NCI-H2227 (cell line): Measurements from ENCODE around the gene ARSA.

ENCODE experiments used
- DNase-seq: peaks from one replicate; lab custom pipeline; 2025; ENCODE audit not compliant: unreplicated experiment; lab: John Stamatoyannopoulos, UW

Gene ARSA

DNA sequence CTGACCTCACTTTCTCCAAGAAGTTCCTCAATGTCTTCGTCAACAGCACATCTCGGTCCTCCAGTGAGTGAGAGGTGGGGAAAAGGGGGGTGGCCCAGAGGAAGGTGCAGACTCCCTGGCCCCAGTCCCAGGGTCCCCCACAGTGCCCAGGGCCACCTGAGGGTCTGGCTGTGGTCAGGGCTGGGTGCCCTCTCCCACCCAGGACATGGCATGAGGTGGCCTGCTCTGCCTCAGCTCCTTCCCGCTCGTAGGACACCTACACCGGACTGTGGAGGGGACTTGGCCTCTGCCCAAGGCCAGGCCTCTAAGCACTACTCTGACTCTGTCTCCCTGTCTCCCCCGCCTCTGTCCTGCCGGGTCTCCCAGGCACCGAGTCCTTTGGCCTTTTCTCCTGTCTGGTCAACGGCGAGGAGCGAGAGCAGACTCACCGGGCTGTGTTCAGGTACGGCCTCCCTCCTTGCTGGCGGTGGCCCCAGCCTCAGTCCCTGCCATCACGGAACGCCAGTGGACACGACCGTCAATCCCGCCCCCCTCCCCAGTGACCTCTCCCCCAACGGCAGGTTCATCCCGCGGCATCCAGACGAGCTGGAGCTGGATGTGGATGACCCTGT, 22.8 kb downstream of the ARSA start:
- DNase-seq: no peak

- DNase-seq: no peak
Measured at GRCh38 chr22:50604256-50605001, 23.5 kb downstream of the ARSA start.

- no peak for DNase-seq
Measured at GRCh38 chr22:50603511-50604255, 24.3 kb downstream of the ARSA start.

DNA sequence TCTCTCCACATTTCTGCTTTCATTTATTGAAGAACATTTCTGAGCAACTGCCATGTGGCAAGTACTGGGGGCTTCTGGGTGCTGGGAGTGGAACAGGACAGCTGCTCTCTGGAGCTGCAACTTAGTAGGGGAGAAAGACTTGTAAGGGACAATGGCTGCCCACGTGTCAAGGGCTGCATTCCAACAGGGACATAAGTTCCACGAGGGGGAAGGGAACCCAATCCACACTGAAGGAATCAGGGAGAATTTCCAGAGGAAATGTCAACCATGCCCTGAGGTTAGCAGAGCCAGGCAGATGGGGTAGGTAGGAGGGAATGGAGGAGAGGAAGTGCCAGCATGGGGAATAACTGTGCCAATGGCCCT, 25.6 kb downstream of the ARSA start:
- DNase-seq: no peak

DNA sequence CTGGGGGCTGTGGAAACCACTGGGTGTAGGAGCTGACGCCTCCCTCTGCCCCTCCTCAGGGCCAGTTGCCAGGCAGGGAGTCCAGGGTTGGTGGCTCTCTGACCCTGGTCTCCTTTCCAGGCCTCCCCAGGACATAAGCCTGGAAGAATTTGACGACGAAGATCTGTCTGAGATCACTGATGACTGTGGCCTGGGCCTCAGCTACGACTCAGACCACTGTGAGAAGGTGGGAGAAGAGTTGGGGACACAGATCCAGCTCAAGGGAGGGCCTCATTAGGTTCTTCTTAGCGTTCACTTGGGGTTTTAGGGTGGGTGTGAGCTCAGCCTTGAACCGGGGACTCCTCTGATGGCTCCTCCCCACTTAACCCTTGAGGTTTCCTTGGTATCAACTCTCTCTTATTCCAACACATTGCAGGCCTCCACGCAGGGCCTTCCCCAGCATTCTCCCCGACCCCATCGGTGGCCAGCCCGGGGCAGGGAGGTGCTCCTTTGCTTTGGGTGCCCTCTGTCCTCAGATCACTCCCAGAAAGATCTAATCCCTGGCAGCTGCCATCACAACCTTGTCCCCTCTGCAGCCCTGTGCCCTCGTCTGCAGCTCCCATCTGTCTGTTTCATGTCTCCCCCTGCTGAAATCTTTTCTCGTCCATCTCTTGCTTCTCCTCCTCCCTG, 26.1 kb downstream of the ARSA start:
- DNase-seq: no peak

DNA sequence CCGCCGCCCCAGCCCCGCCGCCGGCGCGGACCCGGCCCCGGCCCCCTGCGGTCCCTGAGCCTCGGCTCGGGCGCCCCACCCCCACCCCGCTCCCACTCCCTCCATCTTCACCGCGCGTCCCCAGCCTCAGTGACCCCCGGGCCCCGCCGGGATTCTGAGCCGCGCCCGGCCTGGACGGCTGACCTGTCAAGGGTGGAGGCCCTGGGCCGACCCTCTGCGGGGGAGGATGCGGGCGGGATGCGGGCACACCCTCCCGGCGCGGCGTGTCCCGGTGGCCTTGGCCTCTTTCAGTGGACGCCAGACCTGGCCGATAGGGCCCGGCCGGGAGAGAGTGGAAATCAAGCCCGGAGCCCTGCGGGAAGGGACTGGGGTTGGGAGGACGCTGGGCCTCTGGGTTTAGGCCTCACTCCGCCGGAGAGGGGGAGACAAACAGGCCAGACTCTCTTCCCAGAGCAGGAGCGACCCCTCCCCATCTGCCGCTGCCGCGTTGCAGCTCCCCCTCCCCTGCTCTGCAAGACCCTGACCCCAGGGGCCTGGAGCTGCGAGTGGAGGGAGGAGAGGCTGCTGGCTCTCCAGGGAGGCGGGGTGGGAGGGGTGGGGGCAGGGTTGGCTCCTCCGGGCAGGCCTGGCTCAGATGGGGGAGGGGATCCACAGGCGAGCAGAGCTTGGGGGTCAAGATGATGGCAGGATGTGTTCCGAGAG, 26.8 kb downstream of the ARSA start:
- peak; percentile 38 for DNase-seq

DNA sequence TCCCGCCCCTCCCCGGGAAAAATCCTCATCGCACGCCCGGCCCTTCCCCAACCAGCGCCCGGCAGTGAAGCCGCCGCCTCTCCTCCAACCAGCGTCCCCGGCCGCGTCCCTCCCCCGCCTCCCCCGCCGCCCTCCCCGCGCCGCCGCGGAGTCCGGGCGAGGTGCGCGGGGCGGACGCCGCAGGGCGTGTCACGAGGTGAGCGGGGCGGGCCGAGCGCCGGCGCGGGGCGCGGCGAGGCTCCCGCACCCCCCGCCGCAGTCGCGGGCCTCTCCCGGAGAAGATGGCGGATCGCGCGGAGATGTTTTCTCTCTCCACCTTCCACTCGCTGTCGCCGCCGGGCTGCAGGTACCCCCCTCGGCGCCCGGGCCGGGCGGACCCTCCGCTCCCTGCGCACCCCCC, 27.4 kb downstream of the ARSA start, which contains the start of gene MAPK8IP2:
Gene MAPK8IP2 (plus strand): TSS at position 256 of the 400 bp plus-strand sequence. CDS start 26 bp downstream, at position 282.
- peak; percentile 78 for DNase-seq

- peak; percentile 41 for DNase-seq
Measured at GRCh38 chr22:50599816-50600455, 28.0 kb downstream of the ARSA start.

- DNase-seq: no peak
Measured at GRCh38 chr22:50597097-50597496, 30.9 kb downstream of the ARSA start.

DNA sequence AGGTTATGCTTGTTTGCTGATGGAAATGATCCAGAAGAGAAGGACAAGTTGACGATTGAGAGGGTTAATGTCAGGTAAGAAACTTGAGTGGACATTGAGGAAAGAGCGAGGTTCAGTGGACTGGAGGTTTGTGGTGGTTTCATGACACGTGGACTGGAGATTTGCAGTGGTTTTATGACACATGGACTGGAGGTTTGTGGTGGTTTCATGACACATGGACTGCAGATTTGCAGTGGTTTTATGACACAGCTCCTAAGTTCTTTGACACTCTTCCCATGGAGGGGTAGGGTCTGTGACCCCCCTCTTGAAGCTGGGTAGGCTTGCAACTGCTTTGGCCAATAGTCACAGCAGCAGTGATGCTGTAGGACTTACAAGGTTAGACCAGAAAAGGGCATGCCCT, 32.8 kb downstream of the ARSA start:
- DNase-seq: no peak

DNA sequence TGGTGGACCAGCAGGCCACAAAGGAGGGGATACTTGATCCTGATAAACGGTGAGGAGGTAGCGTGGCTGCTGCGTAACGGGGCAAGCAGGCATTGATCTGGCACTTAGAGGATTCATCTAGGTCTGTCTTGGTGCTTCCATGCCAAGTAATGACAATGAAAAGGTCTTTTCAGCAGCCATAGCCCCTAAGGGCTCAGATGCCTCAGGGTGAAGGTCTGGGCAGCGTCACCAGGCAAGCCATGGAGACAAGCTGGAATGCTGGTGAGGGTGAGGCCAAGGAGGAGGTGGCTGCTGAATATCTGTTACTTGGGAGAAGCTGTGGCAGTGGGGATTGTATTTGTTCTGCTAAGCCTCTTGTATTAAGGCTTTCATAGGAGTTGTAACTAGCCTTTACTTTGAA, 40.5 kb downstream of the ARSA start:
- no peak for DNase-seq

DNA sequence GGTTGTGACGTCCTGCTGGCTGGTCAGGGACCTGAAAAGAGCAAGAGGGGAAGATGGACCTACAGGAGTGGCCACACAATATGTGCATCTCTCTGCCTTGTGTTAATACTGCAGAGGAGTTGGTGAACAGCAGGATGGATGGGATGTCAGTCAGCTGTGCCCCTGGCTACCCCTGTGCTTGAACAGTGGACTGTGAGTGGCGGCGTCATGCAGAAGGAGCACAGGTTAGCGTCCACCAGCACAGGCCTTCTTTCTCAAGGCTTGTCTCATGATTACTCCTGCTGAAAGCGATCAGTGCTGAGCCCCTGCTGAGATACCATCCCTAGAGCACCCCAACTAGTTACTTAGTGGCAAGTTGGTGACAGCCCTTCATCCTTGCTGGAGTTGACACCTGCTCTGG, 41.5 kb downstream of the ARSA start:
- no peak for DNase-seq

- DNase-seq: no peak
Measured at GRCh38 chr22:50585781-50586180, 42.2 kb downstream of the ARSA start.

DNA sequence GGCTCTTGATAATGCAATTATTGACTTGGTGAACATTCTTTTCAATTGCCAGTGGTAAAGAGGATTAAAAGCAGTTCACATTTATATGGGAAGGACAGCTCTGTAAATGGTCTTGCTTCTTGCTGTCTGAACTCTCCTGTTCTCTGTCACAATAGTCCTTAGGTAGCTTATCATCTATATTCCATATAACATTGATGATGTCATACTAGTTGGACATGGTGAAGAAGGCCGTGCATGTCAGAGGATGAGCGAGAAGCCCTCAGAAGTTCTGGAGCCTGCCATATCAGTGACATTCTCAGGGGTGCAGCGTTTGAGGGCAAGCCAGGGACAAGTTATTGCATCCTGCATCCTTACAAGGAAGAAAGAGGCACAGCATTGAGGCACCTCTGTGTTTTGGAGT, 42.7 kb downstream of the ARSA start:
- no peak for DNase-seq

DNA sequence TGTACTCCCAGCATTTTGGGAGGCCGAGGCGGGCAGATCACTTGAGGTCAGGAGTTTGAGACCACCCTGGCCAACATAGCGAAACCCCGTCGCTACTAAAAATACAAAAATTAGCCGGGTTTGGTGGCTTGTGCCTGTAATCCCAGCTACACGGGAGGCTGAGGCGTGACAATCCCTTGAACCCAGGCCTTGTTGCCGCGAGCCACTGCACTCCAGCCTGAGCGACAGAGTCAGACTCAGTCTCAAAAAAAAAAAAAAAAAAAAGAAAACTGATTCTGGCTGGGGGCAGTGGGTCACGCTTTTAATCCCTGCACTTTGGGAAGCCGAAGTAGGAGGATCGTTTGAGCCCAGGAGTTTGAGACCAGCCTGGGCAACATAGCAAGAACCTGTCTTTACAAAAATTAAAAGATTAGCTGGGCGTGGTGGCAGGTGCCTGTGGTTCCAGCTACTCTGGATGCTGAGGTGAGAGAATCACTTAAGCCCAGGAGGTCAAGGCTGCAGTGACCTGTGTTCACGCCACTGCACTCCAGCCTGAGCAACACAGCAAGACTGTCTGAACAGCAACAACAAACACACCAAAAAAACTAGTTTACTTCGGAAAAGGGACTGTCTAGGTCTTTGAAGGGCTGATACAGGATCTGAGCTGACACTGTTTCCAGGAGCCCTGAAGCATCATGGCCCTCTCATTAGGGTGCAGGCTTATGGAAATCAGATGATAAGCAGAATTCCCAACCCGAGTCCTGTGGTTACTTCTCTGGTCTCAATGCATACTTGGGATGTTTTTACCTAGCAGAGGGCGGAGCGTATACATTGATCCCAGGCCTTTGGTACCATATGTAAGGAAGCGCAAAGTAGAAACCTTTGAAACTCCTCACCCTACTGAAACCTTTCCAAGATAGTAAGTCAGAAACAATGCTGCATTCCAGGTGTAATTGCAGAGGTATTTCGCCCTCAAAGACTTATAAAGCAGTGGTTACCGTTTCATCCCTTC, 43.6 kb downstream of the ARSA start:
- DNase-seq: no peak

DNA sequence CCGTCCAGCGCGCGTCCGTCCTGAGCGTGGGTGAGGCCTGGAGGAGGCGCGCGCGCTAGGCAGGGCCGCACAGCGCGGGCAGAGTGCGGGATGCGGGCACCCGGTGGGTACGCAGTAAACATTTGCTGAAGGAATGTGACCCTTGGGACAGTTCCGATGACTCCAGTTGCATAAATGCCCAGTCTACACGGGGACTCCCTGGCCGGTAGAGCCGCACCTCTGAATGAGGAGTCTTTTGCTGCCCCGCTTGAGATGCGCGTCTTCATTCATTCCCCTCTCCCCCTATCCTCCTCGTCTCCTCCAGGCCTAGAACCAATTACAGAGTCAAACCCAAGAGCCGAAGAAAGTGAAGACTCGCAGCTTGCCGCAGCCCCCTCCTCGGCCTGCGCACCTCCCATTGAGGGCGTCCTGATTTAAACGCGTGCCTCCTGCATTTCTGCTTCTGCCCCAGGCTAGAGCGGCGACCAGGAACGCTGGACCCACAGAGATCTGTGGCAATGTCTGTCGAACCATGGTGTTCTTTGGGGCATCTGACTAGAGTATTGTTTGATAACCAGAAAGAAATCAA, 44.6 kb downstream of the ARSA start:
- DNase-seq: peak; percentile 37

DNA sequence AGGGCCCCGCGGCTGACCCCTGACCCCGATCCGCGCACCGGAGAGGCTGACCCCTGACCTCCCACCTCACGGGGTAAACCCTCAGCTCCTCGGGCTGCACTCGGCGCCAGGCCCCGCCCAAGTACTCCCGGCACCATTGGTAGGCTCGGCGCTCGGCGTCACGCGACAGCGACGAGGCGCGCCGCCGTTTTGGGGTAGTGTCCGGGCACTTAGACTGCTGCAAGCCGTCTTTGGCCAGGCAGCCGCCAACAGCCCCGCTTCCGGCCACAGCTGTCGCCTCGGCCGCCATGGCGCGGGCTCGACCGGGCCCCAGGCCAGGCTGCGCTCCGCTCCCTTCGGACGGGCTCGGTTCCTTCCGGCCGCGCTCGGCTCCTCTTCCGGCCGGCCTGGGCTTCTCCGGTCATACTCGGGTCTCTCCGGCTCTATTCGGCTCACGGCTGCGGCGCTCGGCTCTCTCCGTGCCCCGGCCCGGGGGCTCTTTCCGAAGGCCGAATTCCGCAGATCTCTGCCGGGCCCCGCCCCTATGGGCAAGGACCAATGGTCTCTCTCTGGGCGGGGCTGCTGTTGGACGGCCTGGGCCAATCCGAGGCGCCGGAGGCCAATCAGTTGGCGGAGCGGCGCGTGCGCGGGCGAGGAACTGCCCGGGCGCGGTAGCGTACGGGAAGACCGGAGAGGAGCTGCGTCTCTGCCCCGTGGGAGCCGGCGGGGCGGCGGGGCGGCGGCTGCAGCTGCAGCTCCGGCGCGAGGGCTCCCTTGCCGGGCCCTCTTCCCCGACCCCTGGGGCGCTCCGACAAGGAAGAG, 45.3 kb downstream of the ARSA start, which contains the start of gene CHKB:
Gene CHKB (minus strand): TSS at position 357 of the 801 bp plus-strand sequence. CDS start 68 bp downstream, at position 289.
- DNase-seq: peak; percentile 98

- DNase-seq: peak; percentile 50
Measured at GRCh38 chr22:50581950-50582492, 45.9 kb downstream of the ARSA start.
